Measurements from ENCODE around the gene NFIA.

The NFIA gene

GRCh38 chr1:61130338-61131000, 48.1 kb downstream of the NFIA start:
- DNase-seq (ENCODE audit: low read depth in 2 of 2) = no peak

- DNase-seq (ENCODE audit: low read depth in 2 of 2) = no peak
Observed at GRCh38 chr1:61131248-61131647, 48.9 kb downstream of the NFIA start.

- no peak for DNase-seq (ENCODE audit: low read depth in 2 of 2)
Observed at GRCh38 chr1:61131716-61132115, 49.4 kb downstream of the NFIA start.

GRCh38 chr1:61132176-61132638, 49.8 kb downstream of the NFIA start:
- no peak for DNase-seq (ENCODE audit: low read depth in 2 of 2)

GRCh38 chr1:61132645-61133334, 50.4 kb downstream of the NFIA start:
- DNase-seq (ENCODE audit: low read depth in 2 of 2) = no peak

GRCh38 chr1:61133335-61134019, 51.1 kb downstream of the NFIA start:
- DNase-seq (ENCODE audit: low read depth in 2 of 2) = no peak

- no peak for DNase-seq (ENCODE audit: low read depth in 2 of 2)
Observed at GRCh38 chr1:61135291-61135690, 52.9 kb downstream of the NFIA start.

- no peak for DNase-seq (ENCODE audit: low read depth in 2 of 2)
Observed at GRCh38 chr1:61138305-61138704, 55.9 kb downstream of the NFIA start.

GRCh38 chr1:61138921-61139774, 56.8 kb downstream of the NFIA start:
- no peak for DNase-seq (ENCODE audit: low read depth in 2 of 2)

- DNase-seq (ENCODE audit: low read depth in 2 of 2) = no peak
Observed at GRCh38 chr1:61139775-61140549, 57.6 kb downstream of the NFIA start.

GRCh38 chr1:61140778-61141177, 58.4 kb downstream of the NFIA start:
- no peak for DNase-seq (ENCODE audit: low read depth in 2 of 2)

- no peak for DNase-seq (ENCODE audit: low read depth in 2 of 2)
Observed at GRCh38 chr1:61141288-61142042, 59.1 kb downstream of the NFIA start.

- no peak for DNase-seq (ENCODE audit: low read depth in 2 of 2)
Observed at GRCh38 chr1:61142043-61142440, 59.7 kb downstream of the NFIA start.

- no peak for DNase-seq (ENCODE audit: low read depth in 2 of 2)
Observed at GRCh38 chr1:61142726-61143500, 60.6 kb downstream of the NFIA start.

- DNase-seq (ENCODE audit: low read depth in 2 of 2) = no peak
Observed at GRCh38 chr1:61143821-61144424, 61.6 kb downstream of the NFIA start.

- DNase-seq (ENCODE audit: low read depth in 2 of 2) = no peak
Observed at GRCh38 chr1:61149010-61149860, 66.9 kb downstream of the NFIA start.

GRCh38 chr1:61151565-61151964, 69.2 kb downstream of the NFIA start:
- DNase-seq (ENCODE audit: low read depth in 2 of 2) = no peak

GRCh38 chr1:61152066-61152465, 69.7 kb downstream of the NFIA start:
- no peak for DNase-seq (ENCODE audit: low read depth in 2 of 2)

All from stimulated activated CD4-positive, alpha-beta T cell treated with anti-CD3 and anti-CD28 coated beads, Interleukin-4, amount 100 ng/mL, for 48 hours (primary cell).